NCI-H1092 treated with DMSO at 0.1 percent for 48 hours (cell line): ENCODE measurements around the gene CKS2.

Source experiments
- DNase-seq: peaks from one replicate; lab custom pipeline; 2025; lab: John Stamatoyannopoulos, UW

CKS2 gene

GRCh38 chr9:89350988-89351557, 40.1 kb downstream of the CKS2 start:
- DNase-seq, result no peak

GRCh38 chr9:89351584-89352300, 40.7 kb downstream of the CKS2 start:
- DNase-seq, result no peak

- DNase-seq, result no peak
Measured at GRCh38 chr9:89352451-89352850, 41.5 kb downstream of the CKS2 start.

- no peak for DNase-seq
Measured at GRCh38 chr9:89352874-89353649, 42.1 kb downstream of the CKS2 start.

- DNase-seq, result no peak
Measured at GRCh38 chr9:89353989-89354388, 43.0 kb downstream of the CKS2 start.

- DNase-seq, result no peak
Measured at GRCh38 chr9:89354471-89354870, 43.5 kb downstream of the CKS2 start.

GRCh38 chr9:89356782-89357181, 45.8 kb downstream of the CKS2 start:
- DNase-seq, result no peak

GRCh38 chr9:89357331-89358197, 46.6 kb downstream of the CKS2 start:
- no peak for DNase-seq

GRCh38 chr9:89358376-89358916, 47.5 kb downstream of the CKS2 start:
- DNase-seq, result no peak

GRCh38 chr9:89358985-89359384, 48.0 kb downstream of the CKS2 start:
- DNase-seq, result peak; percentile 85

- DNase-seq, result peak; percentile 92
Measured at GRCh38 chr9:89359751-89360261, 48.8 kb downstream of the CKS2 start.

- DNase-seq, result peak; percentile 70
Measured at GRCh38 chr9:89360465-89360864, 49.5 kb downstream of the CKS2 start.

GRCh38 chr9:89361031-89361430, 50.0 kb downstream of the CKS2 start:
- no peak for DNase-seq

- DNase-seq, result no peak
Measured at GRCh38 chr9:89361816-89362646, 51.0 kb downstream of the CKS2 start.

- DNase-seq, result no peak
Measured at GRCh38 chr9:89362647-89363310, 51.8 kb downstream of the CKS2 start.

- no peak for DNase-seq
Measured at GRCh38 chr9:89363311-89363670, 52.3 kb downstream of the CKS2 start.

GRCh38 chr9:89363921-89364665, 53.1 kb downstream of the CKS2 start:
- no peak for DNase-seq

GRCh38 chr9:89364666-89365531, 53.9 kb downstream of the CKS2 start:
- no peak for DNase-seq

- no peak for DNase-seq
Measured at GRCh38 chr9:89365532-89365912, 54.5 kb downstream of the CKS2 start.
